Liver (tissue), 9 donors: ENCODE data around the gene P2RX3. TPM values are rescaled to one million over a fixed set of nuclear protein-coding genes. Genes with fewer than 3 reads are reported as not detected.
A peak's percentile ranks its signal among the peaks of the same experiment; 100 is the strongest.

Experiments
- DNase-seq: peaks from one replicate; pipeline ENCODE4 v3.0.0-alpha.2; 2017; ENCODE audit warnings: low spot score
- H3K27ac ChIP-seq, 2 donors: one replicate each; pipeline ENCODE4 v1.7.0; 2013; ENCODE audit warnings: inconsistent platforms in 2 of 2, low read length in 2 of 2, control low read depth in 1 of 2, low read depth in 1 of 2, mild to moderate bottlenecking in 1 of 2
- H3K27me3 ChIP-seq, 4 donors: one replicate each; pipeline versions ENCODE4 v1.6.1 to v1.7.0; 2013; ENCODE audit warnings: low read length in 3 of 4, inconsistent platforms in 1 of 4, mild to moderate bottlenecking in 1 of 4, moderate library complexity in 1 of 4; ENCODE audit not compliant: control insufficient read depth in 4 of 4, insufficient read depth in 4 of 4
- H3K36me3 ChIP-seq, 4 donors: one replicate each; pipeline versions ENCODE4 v1.6.1 to v1.7.0; 2013; ENCODE audit warnings: low read length in 3 of 4, mild to moderate bottlenecking in 3 of 4, low read depth in 1 of 4, moderate library complexity in 1 of 4; ENCODE audit not compliant: control insufficient read depth in 4 of 4, insufficient read depth in 3 of 4
- H3K4me1 ChIP-seq, 4 donors: one replicate each; pipeline versions ENCODE4 v1.6.1 to v1.7.0; 2013; ENCODE audit warnings: low read length in 3 of 4, mild to moderate bottlenecking in 3 of 4, moderate library complexity in 1 of 4; ENCODE audit not compliant: control insufficient read depth in 4 of 4, insufficient read depth in 4 of 4
- H3K4me3 ChIP-seq, 3 donors: one replicate each; pipeline versions ENCODE4 v1.6.1 to v1.7.0; 2013; ENCODE audit warnings: low read length in 3 of 3, control low read depth in 1 of 3, low read depth in 1 of 3, mild to moderate bottlenecking in 1 of 3
- H3K9ac ChIP-seq, 2 donors: one replicate each; pipeline ENCODE4 v1.7.0; 2013; ENCODE audit warnings: low read length in 2 of 2, mild to moderate bottlenecking in 2 of 2, moderate library complexity in 2 of 2, control low read depth in 1 of 2, low read depth in 1 of 2
- H3K9me3 ChIP-seq, 4 donors: one replicate each; pipeline versions ENCODE4 v1.6.1 to v1.7.0; 2013; ENCODE audit warnings: low read length in 3 of 4; ENCODE audit not compliant: control insufficient read depth in 4 of 4
- ATF3 ChIP-seq: IDR thresholded peaks from 2 replicates; pipeline ENCODE4 v1.6.1; 2016; ENCODE audit warnings: antibody characterized with exemption
- CTCF ChIP-seq: fragments of 150-350 bp; IDR thresholded peaks from 2 replicates; pipeline ENCODE4 v1.5.1; 2017; ENCODE audit warnings: improper control_type of control experiment, low read depth, low read length; ENCODE audit not compliant: missing input control
- EGR1 ChIP-seq, 2 donors: IDR thresholded peaks; 2 replicates each; pipeline ENCODE4 v1.6.1; 2016 to 2018; ENCODE audit warnings: antibody characterized with exemption in 2 of 2, low read depth in 2 of 2
- FOXA1 ChIP-seq: IDR thresholded peaks from 2 replicates; pipeline ENCODE4 v1.6.1; 2016; ENCODE audit warnings: antibody characterized with exemption
- FOXA2 ChIP-seq: IDR thresholded peaks from 2 replicates; pipeline ENCODE4 v1.6.1; 2016; ENCODE audit warnings: antibody characterized with exemption
- GABPA ChIP-seq, 2 donors: IDR thresholded peaks in 1 of 2; conservative IDR thresholded peaks in 1 of 2; 2 replicates each; pipeline ENCODE4 v1.6.1; 2016; ENCODE audit warnings: antibody characterized with exemption in 2 of 2, mild to moderate bottlenecking in 1 of 2, moderate library complexity in 1 of 2
- HNF4A ChIP-seq, 2 donors: conservative IDR thresholded peaks; 2 replicates each; pipeline ENCODE4 v1.6.1; 2016; ENCODE audit warnings: antibody characterized with exemption in 2 of 2, mild to moderate bottlenecking in 2 of 2
- HNF4G ChIP-seq: IDR thresholded peaks from 2 replicates; pipeline ENCODE4 v1.6.1; 2016; ENCODE audit warnings: antibody characterized with exemption
- JUND ChIP-seq, 2 donors: IDR thresholded peaks; 2 replicates each; pipeline ENCODE4 v1.6.1; 2016; ENCODE audit warnings: antibody characterized with exemption in 2 of 2
- MAX ChIP-seq: IDR thresholded peaks from 2 replicates; pipeline ENCODE4 v1.6.1; 2016; ENCODE audit warnings: antibody characterized with exemption
- NR2F2 ChIP-seq: IDR thresholded peaks from 2 replicates; pipeline ENCODE4 v1.6.1; 2016; ENCODE audit warnings: antibody characterized with exemption
- RAD21 ChIP-seq, 2 donors: IDR thresholded peaks; 2 replicates each; pipeline ENCODE4 v1.6.1; 2016; ENCODE audit warnings: antibody characterized with exemption in 2 of 2, mild to moderate bottlenecking in 2 of 2
- REST ChIP-seq: IDR thresholded peaks from 2 replicates; pipeline ENCODE4 v1.6.1; 2016; ENCODE audit warnings: antibody characterized with exemption, mild to moderate bottlenecking
- RXRA ChIP-seq, 2 donors: IDR thresholded peaks; 2 replicates each; pipeline ENCODE4 v1.6.1; 2017 to 2018; ENCODE audit warnings: antibody characterized with exemption in 2 of 2, mild to moderate bottlenecking in 1 of 2
- SP1 ChIP-seq: IDR thresholded peaks from 2 replicates; pipeline ENCODE4 v1.6.1; 2018; ENCODE audit warnings: antibody characterized with exemption, mild to moderate bottlenecking
- TAF1 ChIP-seq: conservative IDR thresholded peaks from 2 replicates; pipeline ENCODE4 v1.6.1; 2016; ENCODE audit warnings: antibody characterized with exemption, mild to moderate bottlenecking
- YY1 ChIP-seq: IDR thresholded peaks from 2 replicates; pipeline ENCODE4 v1.6.1; 2016; ENCODE audit warnings: antibody characterized with exemption, mild to moderate bottlenecking
- ZBTB33 ChIP-seq: IDR thresholded peaks from 2 replicates; pipeline ENCODE4 v1.6.1; 2016; ENCODE audit warnings: antibody characterized with exemption
- WGBS: extraction: QIAGEN DNeasy Blood & Tissue Kit; methylation state at CpG from one replicate; pipeline ENCODE4 v1.1.7; 2013; 5-methylcytosine and 5-hydroxymethylcytosine counted together
- polyA plus RNA-seq, 2 donors: library from polyadenylated mRNA; stranded (reverse) in 1 of 2; unstranded in 1 of 2; fragments of 200-250 nt in 1 of 2; fragments of >200 nt in 1 of 2; fragmentation: Nextera tagmentation in 1 of 2; extraction: Ambion mirVana in 1 of 2; gene quantifications; one replicate each; pipeline versions ENCODE4 v1.2.1 to v1.2.3, GENCODE V29; 2013 to 2015
- total RNA-seq, 2 donors: library from RNA; depleted of rRNA; stranded (reverse); fragments of >200 nt; gene quantifications; one replicate each; pipeline ENCODE4 v1.2.3, GENCODE V29; 2014
- donor health status: healthy.
- donor health status: healthy.
- donor health status: healthy.
- donor health status: healthy.
- donor health status: healthy.

P2RX3 gene
- total and polyA plus RNA-seq, 4 donors, result 0.18 to 0.33 (median 0.23) TPM

GRCh38 chr11:57310630-57311086 is 27.5 kb upstream of the P2RX3 start:
- Histone ChIP-seq H3K9ac (peak overlapping the region in 1 of 2 donors; percentile 20), H3K9me3 (no peaks in the 10 kb centered on the region), H3K4me1 (peaks cover 45 to 90% (median 77%) of the 10 kb centered on the region in 4 donors), H3K27ac (peak overlapping the region; percentile 92 to 93), H3K27me3 (no peaks in the 10 kb centered on the region), H3K36me3 (peaks cover 3 to 9% (median 5%) of the 10 kb centered on the region in 4 donors), H3K4me3 (peak overlapping the region; percentile 59 to 79 (median 70))
- TF ChIP-seq EGR1 (IDR thresholded peaks at IDR 0.05; ENCODE audit: low read depth in 2 of 2), result no peak
- TF ChIP-seq GABPA (IDR thresholded peaks at IDR 0.05 in 1 of 2, conservative IDR thresholded peaks at IDR 0.05 in 1 of 2), result no peak
- TF ChIP-seq YY1, result peak; percentile 42
- TF ChIP-seq HNF4G, result no peak
- TF ChIP-seq FOXA1, result peak; percentile 85
- peak; percentile 49 for TF ChIP-seq TAF1
- peak; percentile 30 for TF ChIP-seq SP1
- TF ChIP-seq FOXA2, result peak; percentile 91
- peak; percentile 58 to 68 for TF ChIP-seq RXRA (IDR thresholded peaks at IDR 0.05)
- peak; percentile 53 for TF ChIP-seq MAX
- peak; percentile 64 to 75 for TF ChIP-seq HNF4A (conservative IDR thresholded peaks at IDR 0.05)
- peak in 1 of 2 donors; percentile 40 for TF ChIP-seq RAD21 (IDR thresholded peaks at IDR 0.05)
- peak; percentile 66 for TF ChIP-seq NR2F2
- TF ChIP-seq JUND (IDR thresholded peaks at IDR 0.05), result peak in 1 of 2 donors; percentile 59
- no peak for TF ChIP-seq CTCF
- TF ChIP-seq ZBTB33, result no peak
- TF ChIP-seq ATF3, result no peak
- TF ChIP-seq REST, result no peak
- WGBS, result 19% methylated on average over 6 of the region's 6 CpGs
- no peak for DNase-seq
